RPMI7951 (cell line): ENCODE results near the gene SNRNP200. TPM values are rescaled to one million over a fixed set of nuclear protein-coding genes. Genes with fewer than 3 reads are reported as not detected.
"Not testable (repeated sequence)": the region's sequence is repeated elsewhere in the genome, so short reads cannot be mapped to it uniquely, and the experiment has no call there.

ENCODE experiments used
- DNase-seq: peaks from one replicate; pipeline ENCODE4 v3.0.0-alpha.2; 2012; ENCODE audit warnings: low read depth
- total RNA-seq: library from RNA; depleted of rRNA; stranded (reverse); fragments of >200 nt; shearing (Covaris generic); gene quantifications from 2 replicates; pipeline ENCODE4 v1.2.3, GENCODE V29; 2014

The SNRNP200 gene
- total RNA-seq, 1 experiment from 2014 or later, result 46.1 TPM

DNA sequence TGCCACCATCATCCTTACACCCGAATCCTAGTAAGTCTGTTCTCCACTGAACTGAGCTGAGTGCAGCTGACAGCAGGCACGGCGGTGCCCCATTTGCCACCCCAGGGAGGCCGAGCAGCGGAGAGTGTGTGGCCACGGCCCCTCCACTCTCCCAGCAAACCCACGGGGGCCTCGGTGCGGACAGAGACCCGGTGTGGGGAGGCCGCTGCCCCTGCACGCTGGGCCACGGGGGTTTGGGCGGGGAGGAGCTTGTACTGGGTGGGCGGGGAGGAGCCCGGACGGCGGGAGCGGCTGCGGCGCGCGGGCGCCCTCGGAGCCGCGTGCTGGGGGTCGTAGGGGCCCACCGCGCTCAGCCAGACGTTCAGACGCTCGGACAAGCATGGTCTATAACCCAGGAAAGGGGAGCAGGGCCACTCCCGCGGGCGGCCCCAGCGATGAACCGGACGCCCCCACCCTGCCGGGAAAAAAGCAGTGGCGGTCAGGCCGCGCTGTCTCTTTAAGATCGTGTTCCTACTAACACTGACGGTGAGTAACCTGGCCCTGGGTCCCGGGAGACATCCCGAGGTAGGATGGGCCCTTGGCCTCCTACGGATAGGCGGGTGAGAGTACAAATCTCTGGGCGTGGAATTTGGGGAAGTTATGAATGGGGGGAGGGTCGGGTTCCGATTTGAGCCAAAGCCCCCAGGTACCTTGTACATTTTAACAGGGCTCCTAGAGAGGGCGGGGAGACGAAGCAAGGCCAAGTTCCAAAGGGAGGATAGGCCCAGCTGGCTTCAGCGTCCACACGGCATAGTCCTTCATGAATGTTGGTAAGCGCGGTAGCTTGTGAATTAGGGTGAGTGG is 19.9 kb upstream of the SNRNP200 start, which contains the start of gene ITPRIPL1:
ITPRIPL1 (plus strand) TSS at position 277 of the 843 bp plus-strand sequence; CDS start at position 800, 523 bp downstream.
- DNase-seq, result no peak

DNA sequence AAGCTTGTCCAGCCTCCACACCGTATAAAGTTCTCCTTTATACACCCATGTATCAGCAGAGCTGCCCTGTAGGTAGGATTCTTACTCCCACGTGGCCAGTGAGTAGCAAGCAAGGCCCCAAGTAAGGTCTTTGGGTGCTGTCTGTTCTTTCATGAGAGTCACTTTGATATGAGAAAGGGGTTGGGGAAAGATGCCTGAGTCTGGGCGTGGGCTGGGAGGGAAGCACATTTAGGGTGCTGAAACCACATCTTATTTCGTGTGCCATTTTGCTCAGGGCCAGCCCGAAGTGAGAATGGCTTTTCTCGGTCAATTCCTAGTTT is 19.3 kb upstream of the SNRNP200 start:
- no peak for DNase-seq

- DNase-seq, result no peak
Observed at GRCh38 chr2:96323849-96324248, 18.5 kb upstream of the SNRNP200 start.

DNA sequence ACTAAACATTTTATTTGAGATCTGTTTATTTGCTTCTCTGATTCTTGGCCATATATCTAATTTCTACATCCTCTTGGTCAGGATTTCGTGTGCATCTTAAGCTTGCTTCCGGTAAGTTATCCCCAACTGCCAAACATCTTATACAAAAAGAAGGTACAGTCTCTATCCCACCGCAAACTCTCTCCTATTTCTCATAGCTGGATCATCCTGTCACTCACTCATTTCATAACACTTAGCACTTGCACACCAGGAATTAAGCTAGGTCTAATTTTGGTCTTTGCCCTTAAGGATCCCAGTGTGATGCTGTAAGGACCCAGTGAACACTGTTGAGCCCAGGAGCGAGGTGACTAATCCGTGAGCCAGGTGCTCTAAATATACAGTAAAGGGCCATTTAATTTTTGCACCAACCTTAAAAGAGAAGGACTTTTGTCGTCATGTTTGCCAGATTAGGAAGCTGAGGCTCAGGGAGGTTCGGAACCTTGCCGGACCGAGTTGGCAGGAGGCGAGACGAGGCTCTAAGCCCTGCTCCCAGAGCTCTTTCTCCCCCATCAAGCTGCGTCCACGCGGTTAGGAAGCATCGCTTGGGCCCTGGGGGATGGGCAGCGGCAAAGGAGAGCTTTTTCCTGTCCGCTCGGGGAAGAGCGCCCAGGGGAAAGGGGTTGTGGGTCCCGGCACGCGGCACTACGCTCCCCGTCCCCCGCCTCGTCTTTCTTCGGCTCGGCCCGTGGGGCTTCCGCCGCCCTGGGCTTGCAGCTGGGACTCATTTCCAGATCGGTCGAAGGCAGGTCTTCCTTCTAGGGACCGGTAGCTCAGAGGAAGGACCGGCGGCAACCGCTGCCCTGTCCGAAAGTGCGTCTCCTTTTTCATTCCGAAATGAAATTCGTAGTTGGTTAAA is 15.6 kb upstream of the SNRNP200 start:
- DNase-seq, result peak; percentile 52

GRCh38 chr2:96320326-96320725 is 15.0 kb upstream of the SNRNP200 start:
- no peak for DNase-seq

DNA sequence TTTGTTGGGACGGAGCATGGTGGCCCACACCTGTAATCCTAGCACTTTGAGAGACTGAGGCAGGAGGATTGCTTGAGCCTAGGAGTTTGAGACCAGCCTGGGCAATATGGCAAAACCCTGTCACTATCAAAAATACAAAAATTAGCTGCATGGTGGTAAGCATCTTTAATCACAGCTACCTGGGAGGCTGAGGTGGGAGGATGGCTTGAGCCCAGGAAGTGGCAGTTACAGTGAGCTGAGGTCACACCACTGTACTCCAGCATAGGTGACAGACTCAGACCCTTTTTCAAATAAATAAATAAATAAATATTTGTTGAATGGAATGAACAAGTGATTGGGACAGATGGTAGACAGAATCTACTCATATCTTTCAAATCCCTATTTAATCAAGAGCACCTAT is 14.1 kb upstream of the SNRNP200 start:
- DNase-seq, result no peak

- DNase-seq, result no peak
Observed at GRCh38 chr2:96318723-96319122, 13.4 kb upstream of the SNRNP200 start.

DNA sequence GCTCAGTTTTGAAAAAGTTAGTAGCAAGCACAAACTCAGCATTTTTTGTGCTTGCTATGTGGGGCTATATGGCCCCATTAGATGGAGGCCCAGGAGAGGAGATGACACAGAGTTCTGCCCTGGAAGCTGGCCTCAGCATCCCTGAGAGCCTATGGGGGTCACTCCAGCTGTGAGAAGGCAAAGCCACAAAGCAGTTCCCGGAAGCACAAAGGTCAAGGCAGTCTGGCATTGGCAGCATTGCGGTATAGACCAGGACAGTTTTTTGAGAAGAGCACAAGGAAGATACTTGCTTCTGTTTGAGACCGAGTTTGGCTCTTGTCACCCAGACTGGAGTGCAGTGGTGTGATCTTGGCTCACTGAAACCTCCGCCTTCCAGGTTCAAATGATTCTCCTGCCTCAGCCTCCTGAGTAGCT is 12.2 kb upstream of the SNRNP200 start:
- DNase-seq, result peak; percentile 49

GRCh38 chr2:96316999-96317398 is 11.7 kb upstream of the SNRNP200 start:
- no peak for DNase-seq

GRCh38 chr2:96315400-96316071 is 10.2 kb upstream of the SNRNP200 start:
- DNase-seq, result peak; percentile 95

DNA sequence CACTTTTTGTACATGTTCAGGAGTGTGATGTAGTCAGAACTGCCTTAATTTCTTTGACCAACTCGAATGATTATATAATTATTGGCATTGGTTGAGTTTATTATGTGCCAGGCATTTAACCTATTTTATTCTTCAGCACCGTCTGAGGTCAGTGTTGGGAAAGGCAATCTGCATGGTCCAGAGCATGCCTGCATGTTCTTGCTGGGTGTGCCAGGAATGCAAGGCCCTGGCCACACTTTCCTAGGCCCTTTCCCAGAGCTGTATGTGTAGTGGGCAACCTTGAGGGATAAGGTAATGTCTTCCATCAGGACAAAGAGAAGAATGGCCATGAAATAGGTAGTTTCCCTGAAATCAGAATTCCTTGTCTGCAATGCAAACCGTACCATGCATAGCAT is 9.7 kb upstream of the SNRNP200 start:
- no peak for DNase-seq

- no peak for DNase-seq
Observed at GRCh38 chr2:96308248-96308647, 2.9 kb upstream of the SNRNP200 start.

DNA sequence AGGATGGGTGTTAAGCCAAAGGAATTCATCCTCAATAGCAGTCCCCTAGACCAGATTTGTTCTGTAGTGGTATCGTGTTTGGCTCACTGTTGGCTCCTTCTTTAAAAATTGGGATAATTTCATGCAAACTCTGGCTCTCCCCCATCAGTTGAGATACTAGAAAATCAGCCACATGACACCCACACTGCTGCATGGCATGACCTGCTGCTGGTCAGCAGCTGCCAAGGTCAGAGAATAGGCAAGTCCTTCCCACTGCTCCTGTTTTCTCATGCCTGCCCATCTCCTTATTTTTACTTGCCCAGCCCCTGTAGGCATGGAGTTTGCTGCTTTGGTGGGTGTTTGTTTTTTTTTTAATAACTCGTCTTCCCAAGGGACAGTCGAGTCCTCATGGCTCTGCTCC is 1.0 kb upstream of the SNRNP200 start:
- DNase-seq, result no peak

GRCh38 chr2:96305979-96306308 is 598 bp upstream of the SNRNP200 start:
- no peak for DNase-seq

GRCh38 chr2:96304606-96305005 is 740 bp downstream of the SNRNP200 start:
- peak; percentile 24 for DNase-seq

DNA sequence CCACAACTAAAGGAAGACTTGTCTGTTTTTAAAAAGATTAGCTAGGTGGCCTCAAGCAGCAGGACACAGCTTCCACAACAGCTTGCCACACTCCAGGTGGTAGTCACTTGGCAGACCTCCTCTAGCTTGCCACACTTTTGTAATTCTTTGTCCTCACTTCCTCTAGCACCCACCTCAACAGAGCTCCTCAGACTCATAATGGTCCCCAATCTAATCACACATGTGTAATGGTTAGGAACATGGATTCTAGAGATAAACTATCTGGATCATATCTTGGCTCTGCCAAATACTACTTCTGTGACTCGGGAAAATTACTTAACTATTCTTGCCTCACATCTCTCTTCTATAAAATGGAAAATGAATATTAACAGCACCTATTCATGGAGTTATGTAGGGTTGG is 3.5 kb downstream of the SNRNP200 start:
- DNase-seq, result no peak

- no peak for DNase-seq
Observed at GRCh38 chr2:96296925-96297324, 8.4 kb downstream of the SNRNP200 start.

- not testable (repeated sequence) for DNase-seq
Observed at GRCh38 chr2:96294271-96294670, 11.1 kb downstream of the SNRNP200 start.

GRCh38 chr2:96291751-96292150 is 13.6 kb downstream of the SNRNP200 start:
- peak; percentile 38 for DNase-seq

- DNase-seq, result no peak
Observed at GRCh38 chr2:96287273-96287856, 18.0 kb downstream of the SNRNP200 start.

DNA sequence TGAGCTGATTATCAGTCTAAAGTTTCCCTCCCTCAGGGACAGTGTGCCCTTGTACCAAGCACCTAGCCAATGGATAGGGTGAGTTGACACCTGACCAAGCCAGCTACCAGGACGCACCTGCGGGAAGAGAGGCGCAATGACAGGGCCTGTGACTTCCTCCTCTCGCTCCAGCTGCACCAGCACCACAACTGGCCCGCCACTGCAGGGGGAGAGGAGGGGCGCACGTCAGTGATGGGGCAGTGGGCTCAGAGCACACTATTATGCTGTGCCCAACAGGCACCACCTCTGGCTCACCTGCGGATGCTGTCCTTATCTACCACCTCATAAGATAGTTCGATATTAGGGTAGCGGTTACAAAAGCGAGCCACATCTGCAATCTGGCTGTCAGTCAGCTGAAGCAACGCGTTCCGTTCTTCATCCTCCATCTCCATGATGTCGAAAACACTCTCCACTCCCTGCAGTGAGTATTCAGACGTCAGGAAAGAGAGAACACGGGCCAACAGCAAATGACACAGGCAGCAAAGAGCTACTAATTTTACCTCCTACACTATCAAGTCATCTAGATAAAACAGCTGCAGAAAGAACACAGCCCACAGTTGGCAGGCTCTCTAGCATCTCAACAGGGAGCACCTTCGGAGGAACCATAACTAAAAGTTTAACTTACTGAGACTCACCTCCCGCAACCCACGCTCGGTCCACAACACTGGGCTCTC is 28.4 kb downstream of the SNRNP200 start:
- DNase-seq, result no peak
